GM18502 (cell line): Measurements from ENCODE around the gene CACNA1G.

Experiments used
- ATAC-seq: cut with Tn5 transposase; IDR thresholded peaks from one replicate; pipeline ENCODE4 v1.9.1; 2021; ENCODE audit warnings: mild to moderate bottlenecking; ENCODE audit not compliant: unreplicated experiment, poor library complexity

The CACNA1G gene

DNA sequence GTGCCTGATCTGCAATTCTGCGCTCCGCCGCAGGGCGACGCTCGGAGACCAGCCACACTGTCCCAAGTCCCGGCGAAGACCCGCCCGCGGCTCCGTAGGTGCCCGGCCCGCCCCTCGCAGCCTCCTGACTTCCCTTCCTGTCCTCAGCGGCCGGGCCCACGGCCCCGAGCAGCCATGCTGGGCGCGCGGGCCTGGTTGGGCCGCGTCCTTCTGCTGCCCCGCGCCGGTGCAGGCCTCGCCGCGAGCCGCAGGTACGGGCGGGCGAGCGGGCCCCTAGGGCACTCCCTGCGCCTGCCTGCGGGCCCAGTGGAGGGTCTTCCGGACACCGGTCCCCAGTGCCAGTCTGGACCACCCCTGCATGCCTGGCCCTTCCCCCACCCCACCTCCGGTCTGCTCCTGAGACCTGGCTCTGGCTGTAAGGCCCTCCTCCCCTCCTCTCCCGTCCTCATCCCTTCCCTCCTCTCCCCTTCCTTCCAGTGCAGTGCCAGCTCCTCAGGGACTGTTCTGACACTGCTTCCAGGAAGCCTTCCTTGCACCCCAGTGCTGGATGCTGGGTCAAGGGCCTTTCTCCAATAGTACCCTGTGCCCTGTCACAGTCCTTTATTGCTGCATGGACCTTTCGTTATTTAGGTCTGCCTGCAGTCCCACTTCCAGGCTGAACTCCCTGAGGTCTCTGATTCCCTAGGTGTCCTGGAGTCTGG, 13.3 kb upstream of the CACNA1G start, which contains the start of gene SPATA20:
Gene SPATA20, plus strand, starts transcription at position 140 of the 701 bp plus-strand sequence. Its CDS starts 35 bp downstream, at position 175.
- peak; percentile 64 for ATAC-seq

DNA sequence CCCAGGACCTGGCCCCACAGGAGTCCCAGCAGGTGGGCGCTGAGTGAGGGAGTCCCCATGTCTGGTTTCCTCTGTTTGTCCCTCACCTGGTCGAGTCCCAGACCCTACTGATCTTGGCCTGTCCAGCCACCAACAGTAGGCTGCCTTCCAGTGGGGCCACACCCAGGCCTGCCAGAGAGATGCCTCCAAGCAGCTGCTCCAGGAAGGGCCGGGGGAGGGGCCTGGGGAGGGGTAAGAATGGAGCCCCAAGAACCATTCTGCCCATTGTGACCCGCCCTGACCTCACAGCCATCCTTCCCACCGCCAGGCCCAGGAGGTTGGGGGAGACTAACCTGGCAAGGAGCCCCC, 12.8 kb upstream of the CACNA1G start:
- ATAC-seq = no peak

DNA sequence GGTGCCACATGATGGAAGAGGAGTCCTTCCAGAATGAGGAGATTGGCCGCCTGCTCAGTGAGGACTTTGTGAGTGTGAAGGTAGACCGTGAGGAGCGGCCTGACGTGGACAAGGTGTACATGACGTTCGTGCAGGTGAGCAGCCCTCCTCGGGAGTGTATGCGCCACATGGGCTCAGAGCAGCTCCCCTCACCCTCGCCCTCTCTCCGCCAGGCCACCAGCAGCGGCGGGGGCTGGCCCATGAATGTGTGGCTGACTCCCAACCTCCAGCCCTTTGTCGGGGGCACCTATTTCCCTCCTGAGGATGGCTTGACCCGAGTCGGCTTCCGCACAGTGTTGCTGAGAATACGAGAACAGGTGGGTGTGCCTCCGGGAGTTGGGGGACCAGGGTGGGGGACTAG, 11.7 kb upstream of the CACNA1G start:
- no peak for ATAC-seq

DNA sequence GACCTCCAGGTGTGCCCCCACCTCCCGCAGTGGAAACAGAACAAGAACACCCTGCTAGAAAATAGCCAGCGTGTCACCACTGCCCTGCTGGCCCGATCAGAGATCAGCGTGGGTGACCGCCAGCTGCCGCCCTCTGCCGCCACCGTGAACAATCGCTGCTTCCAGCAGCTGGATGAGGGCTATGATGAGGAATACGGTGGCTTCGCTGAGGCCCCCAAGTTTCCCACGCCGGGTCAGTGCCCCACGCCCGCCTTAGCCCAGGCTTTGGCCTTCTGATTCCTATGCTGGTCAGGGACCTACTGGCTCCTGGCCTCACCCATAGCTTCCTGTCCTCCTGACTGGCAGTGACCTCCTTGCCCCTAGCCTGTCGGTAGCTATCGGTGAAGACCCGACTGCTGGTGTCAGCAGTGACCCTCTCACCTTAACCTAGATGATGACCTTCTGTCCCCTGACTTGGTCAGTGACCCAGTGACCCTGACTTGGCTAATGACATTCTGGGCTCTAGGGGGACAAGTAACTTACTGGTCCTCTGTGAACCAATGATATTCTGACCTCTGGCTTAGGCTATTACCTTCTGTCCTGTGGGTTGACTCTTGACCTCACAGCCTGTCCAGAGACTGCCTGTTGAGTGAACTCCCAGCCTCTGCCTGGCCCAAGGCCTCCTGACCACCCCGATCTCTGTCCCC, 11.1 kb upstream of the CACNA1G start:
- ATAC-seq = no peak

DNA sequence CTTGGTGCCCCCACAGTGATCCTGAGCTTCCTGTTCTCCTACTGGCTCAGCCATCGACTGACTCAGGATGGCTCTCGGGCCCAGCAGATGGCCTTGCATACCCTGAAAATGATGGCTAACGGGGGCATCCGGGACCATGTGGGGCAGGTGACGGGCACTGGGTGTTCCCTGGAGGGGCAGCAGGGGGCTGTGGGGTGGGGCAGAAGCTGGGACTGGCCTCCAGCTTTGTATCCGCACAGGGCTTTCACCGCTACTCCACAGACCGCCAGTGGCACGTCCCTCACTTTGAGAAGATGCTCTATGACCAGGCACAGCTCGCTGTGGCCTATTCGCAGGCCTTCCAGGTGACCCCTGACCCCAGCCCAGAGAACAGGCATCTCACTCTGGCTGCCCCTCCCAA, 10.5 kb upstream of the CACNA1G start:
- no peak for ATAC-seq

DNA sequence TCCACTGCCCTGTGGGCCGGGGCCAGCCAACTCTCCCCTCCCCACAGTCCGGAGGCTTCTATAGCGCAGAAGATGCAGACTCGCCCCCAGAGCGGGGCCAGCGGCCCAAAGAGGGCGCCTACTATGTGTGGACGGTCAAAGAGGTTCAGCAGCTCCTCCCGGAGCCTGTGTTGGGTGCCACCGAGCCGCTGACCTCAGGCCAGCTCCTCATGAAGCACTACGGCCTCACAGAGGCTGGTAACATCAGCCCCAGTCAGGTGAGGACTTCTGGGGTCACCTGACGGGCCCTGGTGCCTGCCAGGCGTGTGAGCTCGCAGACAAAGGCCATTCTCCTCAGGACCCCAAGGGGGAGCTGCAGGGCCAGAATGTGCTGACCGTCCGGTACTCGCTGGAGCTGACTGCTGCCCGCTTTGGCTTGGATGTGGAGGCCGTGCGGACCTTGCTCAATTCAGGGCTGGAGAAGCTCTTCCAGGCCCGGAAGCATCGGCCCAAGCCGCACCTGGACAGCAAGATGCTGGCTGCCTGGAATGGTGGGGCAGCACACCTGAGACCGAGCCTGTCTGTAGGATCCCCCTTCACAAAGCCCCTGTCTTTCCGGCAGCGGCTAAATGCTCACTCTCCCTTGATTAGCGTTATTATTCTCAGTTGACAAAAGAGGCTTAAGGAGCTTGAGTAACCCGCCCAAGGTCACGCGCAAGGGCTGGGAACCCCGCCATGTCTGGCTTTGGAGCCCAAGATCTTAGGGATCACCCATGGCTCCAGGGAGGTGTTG, 9.7 kb upstream of the CACNA1G start:
- no peak for ATAC-seq

DNA sequence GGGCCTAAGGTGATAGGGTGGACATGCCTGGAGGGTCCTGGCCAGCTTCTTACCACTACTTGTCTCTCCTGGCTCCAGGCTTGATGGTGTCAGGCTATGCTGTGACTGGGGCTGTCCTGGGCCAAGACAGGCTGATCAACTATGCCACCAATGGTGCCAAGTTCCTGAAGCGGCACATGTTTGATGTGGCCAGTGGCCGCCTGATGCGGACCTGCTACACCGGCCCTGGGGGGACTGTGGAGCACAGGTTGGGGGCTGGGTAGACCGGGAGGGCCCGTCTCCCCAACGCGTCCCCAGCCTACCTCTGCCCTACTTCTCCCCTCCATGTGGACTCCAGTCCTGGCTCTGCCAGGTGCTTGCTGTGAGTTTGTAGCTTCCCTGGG, 9.1 kb upstream of the CACNA1G start:
- ATAC-seq = no peak

DNA sequence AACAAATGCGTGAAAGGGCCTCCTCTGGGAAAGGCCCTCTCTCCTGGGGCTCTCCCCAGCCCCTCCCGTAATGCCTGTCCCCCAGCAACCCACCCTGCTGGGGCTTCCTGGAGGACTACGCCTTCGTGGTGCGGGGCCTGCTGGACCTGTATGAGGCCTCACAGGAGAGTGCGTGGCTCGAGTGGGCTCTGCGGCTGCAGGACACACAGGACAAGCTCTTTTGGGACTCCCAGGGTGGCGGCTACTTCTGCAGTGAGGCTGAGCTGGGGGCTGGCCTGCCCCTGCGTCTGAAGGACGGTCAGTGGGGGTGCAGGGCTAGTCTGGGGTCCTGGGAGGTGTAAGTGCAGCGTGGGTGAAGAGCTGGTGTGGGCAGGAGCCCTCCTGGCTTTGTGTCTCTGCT, 8.6 kb upstream of the CACNA1G start:
- ATAC-seq = no peak

DNA sequence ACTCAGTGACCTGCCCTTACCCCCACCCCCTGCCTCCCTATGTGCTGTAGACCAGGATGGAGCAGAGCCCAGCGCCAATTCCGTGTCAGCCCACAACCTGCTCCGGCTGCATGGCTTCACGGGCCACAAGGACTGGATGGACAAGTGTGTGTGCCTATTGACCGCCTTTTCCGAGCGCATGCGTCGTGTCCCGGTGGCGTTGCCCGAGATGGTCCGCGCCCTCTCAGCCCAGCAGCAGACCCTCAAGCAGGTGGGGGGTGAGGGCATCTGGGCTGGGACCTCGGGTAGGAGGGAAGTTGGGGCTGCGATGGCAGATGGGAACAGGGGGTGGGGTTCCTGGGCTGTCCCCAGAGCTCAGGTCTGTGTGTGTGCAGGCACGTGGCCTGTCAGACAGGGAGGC, 6.3 kb upstream of the CACNA1G start:
- ATAC-seq = no peak

DNA sequence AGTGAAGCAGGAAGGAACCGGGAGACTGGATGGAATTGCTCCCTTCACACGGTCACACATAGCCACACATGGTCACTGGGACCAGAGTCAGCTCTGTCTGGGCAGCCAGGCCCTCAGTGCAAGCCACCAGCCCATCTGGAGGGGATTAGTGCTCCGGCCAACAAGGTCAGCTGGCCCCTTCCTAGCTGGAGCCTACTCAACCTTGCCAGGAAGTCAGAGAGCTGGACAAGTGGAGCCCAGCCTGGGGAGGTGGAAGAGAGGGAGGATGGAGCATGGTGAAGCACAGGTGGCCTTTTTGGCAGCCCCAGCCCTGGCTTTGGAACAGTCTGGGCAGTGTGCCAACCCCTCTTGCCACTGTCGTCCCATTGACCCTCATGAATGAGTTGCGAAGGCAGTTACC, 3.7 kb upstream of the CACNA1G start:
- ATAC-seq = no peak

DNA sequence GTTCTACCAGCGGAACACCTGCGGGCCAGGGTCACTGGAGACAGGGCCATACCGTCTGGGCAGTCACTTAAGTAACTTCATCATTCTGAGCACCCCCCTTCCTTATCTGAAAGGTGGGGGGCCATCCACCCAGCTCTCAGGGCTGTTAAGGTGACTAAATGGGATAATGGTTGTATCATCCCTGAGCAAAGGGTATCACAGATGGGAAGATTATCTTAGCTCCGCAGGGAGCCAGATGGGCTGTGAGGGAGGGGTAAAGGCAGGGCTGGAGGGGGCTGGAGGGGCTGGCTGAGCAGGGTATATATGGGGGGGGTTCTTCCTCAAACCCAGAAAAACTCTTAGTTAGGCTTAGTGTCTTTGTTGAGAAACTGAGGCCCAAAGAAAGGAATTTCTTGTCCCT, 2.9 kb upstream of the CACNA1G start:
- no peak for ATAC-seq

DNA sequence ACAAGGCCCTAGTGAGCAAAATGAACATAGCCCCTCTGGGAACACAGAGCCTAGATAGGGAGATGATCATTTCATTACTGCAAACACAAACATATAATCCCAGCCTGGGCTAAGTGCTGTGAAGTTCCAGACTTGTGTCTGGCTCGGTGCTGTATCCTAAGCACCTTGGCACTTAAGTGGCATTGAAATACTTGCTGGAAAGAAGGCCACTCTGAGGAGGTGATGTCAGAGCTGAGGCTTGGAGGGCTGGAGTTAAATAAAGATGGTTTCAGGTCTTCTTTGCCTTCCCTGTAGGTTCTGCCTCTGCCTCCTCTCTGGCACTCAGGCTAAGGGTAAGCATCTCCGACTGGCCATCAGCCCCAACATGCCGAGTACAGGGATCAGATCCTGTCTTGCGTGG, 2.4 kb upstream of the CACNA1G start:
- no peak for ATAC-seq

DNA sequence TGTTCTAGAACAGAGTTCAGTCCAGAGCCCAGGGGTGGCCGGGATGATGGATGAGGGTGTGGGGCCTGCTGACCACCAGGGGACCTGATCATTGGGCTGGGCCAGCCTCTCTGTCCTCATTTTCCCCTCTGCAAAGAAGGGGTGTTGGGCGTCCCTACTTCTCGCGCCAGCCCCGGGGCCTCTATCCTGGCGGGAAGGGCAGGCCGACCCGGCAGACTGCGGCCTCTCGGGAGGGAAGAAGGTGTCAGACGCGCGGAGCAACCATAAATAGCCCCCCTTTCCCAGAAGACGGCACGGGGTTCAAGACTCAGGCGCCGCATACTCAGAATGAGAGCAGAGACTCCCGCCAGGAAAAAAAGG, 2.0 kb upstream of the CACNA1G start:
- ATAC-seq = no peak

DNA sequence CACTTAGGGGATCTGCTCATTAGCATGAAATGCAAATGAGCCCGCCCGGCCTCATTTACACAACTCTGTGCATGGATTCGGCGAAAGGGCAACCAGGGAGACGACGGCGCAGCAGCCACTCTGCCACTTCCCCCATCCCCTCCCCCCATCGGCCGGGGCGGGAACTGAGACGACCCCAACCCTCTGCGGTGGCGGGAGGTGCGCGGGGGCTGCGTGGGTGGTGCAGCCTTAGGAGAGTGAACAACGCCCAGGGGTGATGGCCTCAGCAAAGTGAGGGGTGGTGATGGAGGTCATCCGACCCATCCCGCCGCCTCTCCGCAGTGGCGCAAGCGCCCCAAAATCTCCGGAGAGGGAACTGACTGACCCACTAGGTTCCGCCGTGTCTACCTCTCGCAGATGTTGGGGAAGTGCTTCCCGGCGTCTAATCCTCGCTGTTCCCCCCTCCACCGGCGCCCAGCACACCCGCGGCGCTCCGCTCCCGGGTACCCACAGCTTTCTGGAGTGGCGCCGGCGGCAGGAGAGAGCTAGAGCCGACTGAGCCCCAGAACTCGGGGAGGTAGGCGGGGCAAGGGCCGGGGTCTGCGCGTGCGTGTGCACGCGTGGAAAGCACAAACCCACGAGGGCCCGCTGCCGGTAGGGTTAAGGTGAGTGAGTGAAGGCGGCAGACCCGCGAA, 1.4 kb upstream of the CACNA1G start:
- ATAC-seq = no peak

DNA sequence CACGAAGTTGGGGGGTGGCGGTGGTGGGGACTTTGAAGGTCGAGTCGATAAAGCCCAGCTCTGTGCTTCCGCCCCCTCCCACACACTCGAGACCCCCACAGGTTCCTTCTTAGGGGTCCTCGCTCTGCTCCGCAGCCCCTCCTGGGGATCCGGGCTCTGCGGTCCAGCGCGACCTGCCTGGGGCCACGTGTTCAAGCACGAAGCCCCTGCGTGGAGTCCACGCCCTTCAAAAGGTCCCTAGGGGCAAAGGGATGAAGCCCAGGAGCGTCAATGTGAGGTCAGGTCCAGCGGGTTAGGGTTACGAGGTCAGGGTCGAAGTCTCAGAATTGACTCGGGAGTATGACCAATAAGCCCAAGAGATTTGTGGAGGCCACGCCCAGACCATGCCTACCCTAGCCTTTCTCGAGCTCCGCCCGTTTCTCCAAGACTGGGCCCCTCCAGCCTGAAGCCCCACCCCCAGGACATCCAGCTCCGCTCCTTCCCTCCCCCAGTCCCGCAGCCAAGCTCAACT, 786 bp upstream of the CACNA1G start:
- no peak for ATAC-seq

DNA sequence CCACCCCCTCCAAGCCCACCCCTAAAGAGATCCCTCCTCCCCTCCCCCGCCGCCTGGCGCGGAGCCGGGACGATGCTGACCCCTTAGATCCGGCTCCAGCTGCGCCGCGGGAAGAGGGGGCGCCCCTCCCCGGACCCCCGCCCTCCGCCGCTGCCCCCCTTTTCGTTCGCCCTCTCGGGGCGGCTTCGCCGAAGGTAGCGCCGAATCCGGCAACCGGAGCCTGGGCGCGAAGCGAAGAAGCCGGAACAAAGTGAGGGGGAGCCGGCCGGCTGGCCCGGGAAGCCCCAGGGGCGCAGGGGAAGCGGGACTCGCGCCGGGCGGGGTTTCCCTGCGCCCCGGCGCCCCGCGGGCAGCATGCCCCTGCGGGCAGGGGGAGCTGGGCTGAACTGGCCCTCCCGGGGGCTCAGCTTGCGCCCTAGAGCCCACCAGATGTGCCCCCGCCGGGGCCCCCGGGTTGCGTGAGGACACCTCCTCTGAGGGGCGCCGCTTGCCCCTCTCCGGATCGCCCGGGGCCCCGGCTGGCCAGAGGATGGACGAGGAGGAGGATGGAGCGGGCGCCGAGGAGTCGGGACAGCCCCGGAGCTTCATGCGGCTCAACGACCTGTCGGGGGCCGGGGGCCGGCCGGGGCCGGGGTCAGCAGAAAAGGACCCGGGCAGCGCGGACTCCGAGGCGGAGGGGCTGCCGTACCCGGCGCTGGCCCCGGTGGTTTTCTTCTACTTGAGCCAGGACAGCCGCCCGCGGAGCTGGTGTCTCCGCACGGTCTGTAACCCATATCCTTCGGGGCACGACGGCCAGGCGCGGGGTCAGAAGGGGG, 623 bp downstream of the CACNA1G start:
- no peak for ATAC-seq

DNA sequence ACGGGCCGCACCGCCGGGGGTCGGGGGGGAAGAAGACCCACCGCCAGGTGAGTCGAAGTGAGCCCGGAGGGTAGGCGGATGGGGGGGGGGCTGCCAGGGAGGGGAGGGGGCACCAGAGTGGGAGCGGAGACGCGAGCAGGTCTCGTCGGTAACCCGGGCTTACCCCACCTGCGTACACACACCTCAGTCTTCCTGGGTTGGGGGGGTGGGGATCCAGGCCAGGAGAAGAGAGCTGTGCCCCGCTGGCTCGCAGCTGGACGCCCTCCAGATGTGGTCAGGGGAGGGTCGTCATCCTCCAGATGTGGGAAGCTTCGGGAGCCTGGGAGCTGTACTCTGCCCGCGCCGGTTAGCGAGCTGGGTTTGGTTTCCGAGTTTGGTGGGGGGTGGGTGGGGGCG, 1.2 kb downstream of the CACNA1G start:
- ATAC-seq = no peak

DNA sequence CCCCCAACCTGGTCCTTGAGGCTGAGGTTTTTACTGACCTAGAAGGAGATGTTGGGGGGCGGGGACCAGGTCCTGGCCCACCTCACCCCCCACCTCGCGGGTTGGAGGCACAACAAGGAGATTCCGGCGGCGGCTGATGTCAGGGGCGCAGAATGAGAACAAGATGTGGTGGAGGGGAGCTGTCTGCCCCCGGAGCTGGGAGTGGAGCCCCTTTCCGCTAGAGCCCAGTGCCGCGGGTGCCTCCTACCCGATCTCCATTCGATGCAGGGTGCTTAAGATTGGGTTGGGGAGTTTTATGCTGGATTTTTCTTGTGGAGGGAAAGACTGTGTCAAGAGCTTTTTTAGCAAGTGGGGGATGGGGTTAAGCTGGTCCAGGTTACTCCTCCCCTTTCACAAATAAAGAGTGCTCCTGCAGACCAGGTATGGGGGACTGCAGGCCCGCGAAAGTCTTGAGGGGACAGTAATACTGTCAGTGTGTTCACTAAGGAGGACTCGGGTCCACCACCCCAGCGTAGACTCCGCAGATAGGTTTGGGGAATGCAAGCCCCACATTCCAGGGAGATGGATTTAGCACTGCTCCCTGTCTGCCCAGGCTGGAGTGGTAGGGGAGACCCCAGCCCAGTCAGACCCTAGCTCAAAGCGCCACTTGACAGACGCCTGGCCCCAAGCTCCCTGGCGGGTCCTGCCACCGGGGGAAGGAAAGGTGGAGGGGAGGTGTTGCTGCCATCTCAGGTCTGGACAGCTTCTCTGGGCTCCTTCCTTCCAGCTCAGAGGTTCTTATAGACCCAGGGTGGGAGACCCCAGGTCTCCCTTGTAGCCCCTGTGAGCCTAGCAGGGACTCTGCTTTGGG, 2.0 kb downstream of the CACNA1G start:
- no peak for ATAC-seq

DNA sequence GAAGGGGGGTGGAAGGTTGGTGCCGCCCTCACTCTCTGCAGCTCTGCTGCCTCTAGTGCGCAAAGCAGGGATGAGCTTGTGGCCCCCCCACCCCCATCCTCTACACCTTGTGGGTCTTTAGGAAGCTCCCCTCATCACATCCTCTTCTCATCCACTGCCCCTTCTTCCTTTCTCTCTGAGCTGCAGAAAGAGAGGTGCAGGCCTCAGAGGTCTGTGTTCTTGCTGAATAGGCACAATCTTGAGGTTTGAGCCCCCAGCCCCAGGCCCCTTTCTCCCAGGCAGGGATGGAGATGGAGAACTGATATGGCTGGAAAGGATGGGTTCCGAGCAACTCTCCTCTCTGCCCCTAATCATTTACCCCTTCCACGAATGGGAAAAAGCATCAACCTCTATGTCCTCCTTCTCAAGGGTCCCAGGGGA, 2.6 kb downstream of the CACNA1G start:
- no peak for ATAC-seq
